AG09319 (cell line): ENCODE measurements around the gene KISS1.

Experiments
- DNase-seq: peaks from one replicate; pipeline ENCODE4 v3.0.0-alpha.2; 2010; ENCODE audit warnings: low read depth; ENCODE audit errors: extremely low read depth
- CTCF ChIP-seq: IDR thresholded peaks from 2 replicates; pipeline ENCODE4 v1.5.1; 2011; ENCODE audit warnings: low read depth, mild to moderate bottlenecking, inconsistent platforms, low read length, moderate library complexity

Gene KISS1

DNA sequence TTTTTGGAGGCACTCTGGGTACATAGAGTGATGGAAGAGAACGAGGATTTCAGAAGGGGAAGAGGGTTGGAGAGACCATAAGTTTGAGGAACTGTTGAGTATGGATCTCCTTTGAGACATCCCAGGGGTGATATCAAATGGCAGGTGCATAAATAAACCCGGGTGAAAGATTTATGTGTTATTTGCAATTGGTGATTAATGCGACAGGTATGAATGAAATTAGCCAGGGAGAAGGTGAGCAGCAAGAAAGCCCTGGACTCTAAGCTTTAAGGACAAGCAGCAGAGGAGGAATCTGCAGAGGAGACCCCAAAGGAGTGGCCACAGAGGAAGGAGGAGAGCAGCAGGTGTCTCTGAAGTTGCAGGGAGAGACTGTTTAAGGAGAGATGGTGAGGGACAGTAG lies 21.3 kb downstream of the KISS1 start:
- no peak for DNase-seq
- TF ChIP-seq CTCF: no peak

GRCh38 chr1:204172404-204173029 lies 23.8 kb downstream of the KISS1 start:
- no peak for DNase-seq
- no peak for TF ChIP-seq CTCF

DNA sequence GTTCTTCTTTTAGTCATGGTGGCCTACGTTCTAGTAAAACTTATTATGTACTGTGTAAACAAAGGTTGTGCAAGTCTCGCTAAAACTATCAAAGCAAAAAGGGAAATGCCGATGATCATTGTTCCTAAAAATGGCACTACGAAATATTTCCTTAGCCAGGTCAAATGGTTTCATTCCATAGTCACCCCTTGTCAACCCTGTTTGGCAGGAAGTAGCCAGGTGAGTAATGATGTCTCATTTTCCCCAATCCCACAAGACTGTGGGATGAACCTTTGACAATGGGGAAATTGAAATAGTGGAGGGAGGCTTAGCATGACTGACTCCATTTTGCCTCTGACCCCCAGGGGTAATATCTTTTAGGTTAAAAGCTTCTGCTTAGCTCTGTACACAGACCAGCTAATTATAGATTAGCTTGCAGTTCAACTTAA lies 24.5 kb downstream of the KISS1 start:
- no peak for DNase-seq
- TF ChIP-seq CTCF: no peak

DNA sequence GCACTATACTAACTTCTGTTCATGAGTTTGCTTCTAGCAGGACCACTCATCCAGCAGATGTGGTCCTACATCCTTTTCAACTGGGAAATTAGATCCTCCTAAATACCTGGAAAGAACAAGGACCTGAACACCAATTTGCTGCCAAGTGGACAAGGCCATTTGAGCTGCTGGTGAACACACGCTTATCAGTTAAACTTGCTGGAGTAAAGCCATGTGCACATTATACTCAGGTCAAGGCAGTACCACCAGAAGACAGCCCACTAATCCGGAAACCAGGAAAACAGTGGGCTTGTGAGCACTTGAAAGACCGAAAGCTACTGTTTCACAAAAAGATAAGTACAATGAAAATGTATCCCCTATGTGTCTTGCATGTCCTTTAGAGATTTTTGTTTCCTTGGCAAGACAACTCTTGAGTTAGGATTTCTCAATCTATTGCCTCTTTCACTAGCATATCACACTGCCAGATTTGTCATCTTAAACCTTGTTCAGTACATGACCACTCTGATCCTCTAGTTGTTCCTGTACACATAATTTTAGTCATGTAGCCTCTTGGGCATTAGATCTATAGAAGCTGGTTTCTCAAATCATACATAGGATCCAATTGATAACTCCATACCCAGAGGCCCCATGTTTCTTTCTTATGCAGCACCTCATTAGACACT lies 25.7 kb downstream of the KISS1 start:
- no peak for DNase-seq
- TF ChIP-seq CTCF: no peak

DNA sequence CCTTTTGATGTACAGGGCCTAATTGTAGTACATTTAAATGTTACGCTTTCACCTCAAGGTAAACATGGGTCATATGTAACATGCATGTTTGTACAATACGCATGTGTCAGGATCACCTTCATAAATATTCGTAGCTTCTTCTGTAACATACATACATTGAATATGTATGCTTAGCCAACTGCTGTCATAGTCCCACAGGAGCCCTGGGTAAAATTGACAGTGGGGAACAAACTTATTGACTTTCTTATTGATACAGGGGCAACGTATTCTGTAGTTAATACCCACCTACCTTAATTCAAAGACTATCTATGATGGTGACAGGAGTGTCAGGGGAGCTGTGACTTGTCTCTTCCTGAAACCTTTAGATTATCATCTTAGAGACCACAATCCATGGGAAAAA lies 26.4 kb downstream of the KISS1 start:
- DNase-seq: no peak
- no peak for TF ChIP-seq CTCF

DNA sequence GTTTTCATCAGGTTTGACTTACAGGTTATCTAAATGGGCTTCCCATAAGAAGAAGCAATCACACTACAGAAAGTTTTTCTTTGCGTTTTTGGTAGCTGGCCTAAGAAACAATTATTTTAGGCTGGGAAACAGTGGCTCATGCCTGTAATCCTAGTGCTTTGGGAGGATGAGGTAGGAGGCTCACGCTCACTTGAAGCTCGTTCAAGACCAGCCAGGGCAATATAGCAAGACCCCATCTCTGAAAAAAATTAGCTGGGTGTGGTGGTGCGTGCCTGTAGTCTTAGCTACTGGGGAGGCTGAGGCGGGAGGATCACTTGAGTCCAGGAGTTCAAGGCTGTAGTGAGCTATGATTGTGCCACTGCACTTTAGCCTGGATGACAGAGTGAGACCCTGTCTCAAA lies 28.6 kb downstream of the KISS1 start:
- no peak for TF ChIP-seq CTCF
- DNase-seq: no peak

DNA sequence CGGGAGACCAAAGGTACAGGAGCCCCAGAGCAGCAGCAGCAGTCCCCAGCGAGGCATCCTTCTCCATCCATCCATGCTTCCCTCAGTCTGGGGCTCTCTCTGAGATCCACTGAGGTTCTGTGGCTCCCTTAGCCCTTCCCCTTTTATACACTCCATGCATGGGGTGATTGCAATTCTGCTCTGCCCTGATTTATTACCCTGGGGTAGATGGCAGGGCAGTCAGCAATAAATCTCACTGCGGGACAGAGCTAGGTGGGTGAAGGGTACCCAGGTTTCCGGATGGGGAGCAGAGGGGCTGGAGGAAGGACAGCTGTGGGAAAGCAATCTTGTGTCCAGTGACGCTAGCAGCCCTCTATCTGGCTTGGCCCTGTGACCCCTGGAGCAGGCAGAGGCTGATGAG lies 30.1 kb downstream of the KISS1 start, which contains the start of gene REN:
Gene REN, minus strand, starts transcription at position 119 of the 400 bp plus-strand sequence. Its CDS starts 44 bp downstream, at position 75.
- DNase-seq: no peak

More for the DNA sequence above, 30.1 kb downstream of the KISS1 start, which contains the start of gene REN:
- no peak for TF ChIP-seq CTCF
